NCI-H748 (cell line): Measurements from ENCODE around the gene CEND1.

ENCODE experiments used
- DNase-seq: peaks from one replicate; lab custom pipeline; 2025; ENCODE audit not compliant: unreplicated experiment; lab: John Stamatoyannopoulos, UW

The CEND1 gene

DNA sequence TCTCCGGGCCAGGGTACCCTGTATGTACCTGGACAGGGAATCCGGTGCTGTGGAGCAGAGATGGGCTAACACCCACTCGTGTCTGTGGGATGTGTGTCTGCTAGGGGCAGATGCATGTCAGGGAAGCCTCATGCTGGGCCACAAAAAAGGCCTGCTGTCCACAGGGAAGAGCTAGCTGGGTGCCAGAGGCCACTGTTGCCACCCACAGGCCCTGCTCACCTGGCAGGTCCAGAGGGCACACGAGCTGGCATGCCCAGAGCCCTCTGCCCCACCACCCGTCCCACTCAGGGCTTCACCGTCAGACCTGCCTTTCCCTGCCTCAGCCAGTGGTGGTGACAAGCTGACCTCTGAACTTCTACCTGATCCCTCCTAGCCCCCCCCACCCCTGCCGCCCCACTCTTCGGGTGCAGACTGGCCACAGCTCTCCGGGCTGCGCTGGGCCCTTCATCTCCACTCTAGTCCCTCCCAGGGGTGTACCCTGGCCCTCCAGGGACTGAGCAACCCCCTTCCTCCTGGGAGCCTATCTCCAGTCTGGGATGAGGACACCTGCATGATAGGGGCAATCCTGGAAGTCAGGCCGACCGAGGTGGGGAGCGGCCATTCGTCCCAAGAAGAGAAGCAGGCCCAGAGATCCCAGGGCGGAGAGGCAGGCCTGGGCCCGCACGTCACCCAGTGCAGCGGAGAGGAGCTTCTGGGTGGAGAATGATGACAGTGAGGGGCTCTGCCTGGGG lies 6.8 kb upstream of the CEND1 start:
- DNase-seq: no peak

DNA sequence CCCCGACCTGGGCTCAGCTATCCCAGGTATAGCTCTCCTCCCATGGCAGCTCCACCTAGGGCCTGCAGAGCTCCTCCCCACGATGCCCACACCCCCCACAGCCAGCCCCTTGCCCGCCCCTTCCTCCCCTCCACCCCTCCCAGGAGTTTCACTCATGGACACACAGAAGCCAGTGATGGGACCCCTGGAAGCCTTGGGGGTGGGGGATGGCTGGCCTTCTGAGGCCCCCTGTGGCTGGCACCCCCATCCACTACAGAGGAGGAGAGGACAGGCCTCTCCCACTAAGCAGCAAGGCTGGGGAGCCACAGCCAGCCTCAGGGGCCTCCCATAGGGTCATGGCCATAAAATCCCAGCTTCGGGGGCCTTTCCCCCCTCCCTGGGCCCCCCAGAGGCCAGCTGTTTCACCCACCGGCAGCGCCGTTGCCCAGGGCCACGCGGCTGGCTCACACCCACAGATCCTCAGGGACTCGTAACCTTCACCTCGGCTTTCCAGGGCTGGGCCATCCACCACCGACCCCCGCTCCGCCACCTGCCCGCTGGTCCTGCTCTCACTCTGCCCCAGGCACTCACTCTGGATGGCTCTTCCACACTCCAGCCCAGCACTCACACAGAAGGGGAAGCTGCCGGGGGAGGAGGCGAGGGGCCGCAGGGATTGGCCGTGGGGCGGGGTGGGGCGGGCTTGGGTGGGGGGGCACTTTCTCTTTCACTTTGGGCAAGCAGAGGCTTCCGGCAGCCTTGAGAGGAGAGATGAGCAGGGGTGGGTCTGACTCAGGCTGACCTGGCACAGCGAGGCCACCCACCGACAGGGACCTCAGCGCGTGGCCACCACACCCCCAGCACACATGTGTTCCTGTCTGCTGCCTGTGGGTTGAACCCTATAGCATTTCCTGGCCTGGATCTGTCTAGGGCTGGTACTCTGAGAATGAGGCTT lies 6.0 kb upstream of the CEND1 start:
- DNase-seq: no peak

DNA sequence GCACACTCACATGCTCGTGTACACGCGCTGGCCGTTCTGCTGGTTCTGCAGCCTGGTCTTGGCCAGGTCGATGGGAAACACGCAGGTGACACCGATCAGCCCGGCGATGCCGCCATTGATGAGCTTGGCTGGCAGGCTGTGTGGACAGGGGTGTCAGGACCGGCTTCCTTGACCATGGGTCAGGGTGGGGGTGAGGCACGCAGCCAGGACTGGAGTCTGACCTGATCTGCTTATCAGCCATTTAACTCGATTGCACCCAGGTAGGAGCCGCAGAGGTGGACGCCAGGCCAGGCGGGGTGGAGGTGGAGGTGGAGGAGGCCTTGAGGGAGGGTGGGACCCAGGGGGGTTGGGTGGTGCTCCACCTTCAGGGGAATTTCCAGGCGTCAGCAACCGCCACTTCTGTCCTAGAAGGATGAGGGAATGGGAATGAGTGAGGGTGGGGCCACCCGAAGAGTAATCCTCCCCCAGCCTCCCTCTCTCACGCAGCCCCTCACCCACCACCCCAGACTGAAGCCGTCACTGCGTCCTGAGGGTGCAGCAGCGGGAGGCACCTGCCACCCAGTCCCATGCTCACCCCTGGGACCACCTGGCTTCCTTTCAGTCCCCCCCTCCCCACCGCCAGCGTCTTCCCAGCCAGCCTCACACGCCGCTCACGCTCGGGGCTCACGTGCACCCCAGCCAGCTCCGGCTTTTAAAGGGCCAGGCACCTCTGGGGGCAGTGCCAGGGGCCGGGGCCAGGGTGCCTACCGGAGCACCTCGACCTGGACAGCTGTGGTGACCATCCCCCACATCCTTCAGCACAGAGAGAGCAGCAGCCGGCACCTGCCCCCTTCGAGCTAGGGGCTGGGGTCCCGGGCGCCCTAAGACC lies 5.1 kb upstream of the CEND1 start:
- no peak for DNase-seq

DNA sequence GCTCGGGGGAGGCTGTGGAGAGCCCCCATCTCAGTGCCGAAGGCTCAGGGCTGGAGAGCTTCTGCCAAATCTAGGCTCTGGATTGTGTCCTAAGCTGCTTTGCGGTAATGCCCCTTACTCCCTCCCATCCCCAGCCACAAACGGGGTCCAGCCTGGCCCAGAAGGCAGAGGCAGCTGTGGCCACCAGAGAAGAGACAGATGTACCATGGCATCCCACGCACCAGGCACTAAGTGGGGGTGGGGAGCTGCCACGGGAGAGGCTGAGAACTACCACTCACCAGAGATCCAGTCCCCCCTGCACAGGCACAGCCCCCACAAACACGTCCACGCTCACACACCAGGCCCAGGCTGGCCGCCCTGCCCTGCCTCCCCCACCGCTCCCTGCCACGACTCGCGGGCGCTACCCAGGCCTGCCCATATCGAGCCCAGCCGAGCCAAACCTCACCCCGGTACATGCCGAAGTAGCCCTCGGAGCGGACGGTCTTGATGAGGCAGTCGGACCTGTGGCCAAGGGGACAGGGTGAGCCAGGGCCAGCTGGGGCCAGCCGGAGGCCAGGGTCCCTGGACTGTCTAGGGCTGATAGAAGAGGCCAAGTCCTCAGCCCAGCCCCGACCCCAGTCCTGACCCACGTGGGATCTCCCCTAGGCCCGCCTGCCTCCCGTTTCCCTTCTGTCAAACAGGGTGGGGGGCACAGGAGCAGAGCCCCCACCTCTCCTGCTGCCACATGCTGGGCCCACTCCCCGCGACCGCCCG lies 4.3 kb upstream of the CEND1 start:
- DNase-seq: no peak

DNA sequence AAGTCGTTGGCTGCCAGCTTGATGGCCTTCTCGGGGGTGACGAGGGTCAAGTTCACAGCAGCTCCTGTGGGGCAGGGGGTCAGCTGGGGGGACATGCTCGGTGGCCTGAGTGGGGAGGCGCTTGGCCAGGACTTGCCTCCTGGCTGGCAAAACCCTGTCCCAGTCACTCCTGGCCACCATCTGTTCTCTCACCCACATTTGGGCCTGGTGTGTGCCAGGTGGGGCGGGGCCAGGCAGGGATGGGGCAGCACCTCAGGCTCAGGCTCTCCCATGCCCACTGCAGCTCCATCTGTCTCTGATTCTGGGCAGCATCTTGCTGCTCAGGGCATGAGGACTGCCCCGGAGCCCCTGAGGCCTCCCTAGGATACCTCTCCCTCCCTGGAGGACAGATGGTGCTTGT lies 3.7 kb upstream of the CEND1 start:
- DNase-seq: no peak

DNA sequence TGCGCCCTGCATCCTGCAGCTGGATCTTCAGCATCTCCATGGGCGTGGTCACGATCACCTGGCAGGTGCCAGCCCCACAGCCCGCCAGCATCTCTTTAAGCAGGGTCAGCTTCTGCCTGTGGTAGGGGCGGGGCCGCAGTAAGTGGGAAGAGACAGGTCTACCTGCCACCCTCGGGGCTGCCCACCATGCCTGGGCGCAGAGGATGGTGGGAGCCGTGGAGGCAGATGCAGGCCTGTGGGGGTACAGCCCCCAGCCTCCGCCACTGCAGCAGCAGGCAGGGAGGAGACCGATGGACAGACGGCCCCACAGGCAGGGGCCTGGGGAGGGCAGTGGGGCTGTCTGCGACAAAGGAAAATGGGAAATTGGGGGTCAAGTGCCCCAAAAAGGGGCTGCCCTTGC lies 3.0 kb upstream of the CEND1 start:
- DNase-seq: peak; percentile 79

DNA sequence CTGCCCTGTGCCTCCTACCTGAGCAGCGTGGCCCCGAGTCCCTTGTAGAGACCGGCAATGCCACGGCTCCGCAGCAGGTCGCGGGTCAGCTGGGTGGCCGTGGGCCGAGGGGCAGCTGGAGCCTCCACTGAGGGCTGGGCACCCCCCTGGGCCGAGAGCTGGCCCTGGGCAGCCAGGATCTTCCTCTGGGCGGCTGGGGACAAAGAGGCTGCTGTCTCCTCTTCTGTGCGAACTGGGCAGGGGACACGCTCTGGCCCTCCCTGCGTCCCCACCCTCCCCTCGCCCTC lies 2.6 kb upstream of the CEND1 start:
- no peak for DNase-seq

DNA sequence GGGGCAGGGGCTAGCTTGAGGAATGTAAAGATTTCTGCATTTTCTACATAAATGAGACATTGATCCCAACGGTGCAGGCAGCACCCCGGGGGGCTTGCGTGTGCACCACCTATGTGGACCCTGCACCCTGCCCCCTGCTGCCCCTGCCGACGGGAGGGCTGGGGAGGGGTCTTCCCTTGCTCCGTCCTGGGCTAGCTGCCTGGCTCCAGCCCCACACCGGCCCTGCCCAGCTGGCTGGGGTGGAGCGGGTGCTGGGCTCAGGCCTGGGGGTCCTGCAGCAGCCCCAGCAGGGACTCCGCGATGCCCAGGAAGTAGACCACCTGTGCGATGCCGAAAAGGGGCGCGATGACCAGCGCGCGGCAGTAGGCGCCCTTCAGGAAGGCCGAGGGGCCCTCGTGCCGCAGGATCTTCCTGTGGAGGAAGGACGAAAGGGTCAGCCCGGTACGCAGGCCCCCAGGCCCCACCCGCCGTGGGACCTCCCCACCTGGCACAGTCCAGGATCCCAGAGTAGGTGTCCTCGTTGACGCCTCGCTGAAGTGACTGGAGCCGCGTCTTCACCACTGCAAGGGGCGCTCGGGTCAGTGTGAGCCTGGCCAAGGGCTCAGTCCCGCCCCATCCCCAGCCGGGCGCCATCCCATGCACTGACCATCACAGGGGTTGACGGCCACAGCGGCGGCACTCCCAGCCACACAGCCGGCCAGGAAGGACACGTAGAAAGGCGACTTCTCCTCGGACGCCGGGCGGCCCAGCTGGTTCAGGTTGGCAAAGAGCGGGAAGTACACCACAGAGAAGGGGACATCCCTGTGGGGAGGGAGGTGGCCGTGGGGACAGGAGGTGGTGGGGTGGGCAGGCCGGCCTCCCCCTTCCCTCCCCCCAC lies 2.0 kb upstream of the CEND1 start:
- DNase-seq: no peak

DNA sequence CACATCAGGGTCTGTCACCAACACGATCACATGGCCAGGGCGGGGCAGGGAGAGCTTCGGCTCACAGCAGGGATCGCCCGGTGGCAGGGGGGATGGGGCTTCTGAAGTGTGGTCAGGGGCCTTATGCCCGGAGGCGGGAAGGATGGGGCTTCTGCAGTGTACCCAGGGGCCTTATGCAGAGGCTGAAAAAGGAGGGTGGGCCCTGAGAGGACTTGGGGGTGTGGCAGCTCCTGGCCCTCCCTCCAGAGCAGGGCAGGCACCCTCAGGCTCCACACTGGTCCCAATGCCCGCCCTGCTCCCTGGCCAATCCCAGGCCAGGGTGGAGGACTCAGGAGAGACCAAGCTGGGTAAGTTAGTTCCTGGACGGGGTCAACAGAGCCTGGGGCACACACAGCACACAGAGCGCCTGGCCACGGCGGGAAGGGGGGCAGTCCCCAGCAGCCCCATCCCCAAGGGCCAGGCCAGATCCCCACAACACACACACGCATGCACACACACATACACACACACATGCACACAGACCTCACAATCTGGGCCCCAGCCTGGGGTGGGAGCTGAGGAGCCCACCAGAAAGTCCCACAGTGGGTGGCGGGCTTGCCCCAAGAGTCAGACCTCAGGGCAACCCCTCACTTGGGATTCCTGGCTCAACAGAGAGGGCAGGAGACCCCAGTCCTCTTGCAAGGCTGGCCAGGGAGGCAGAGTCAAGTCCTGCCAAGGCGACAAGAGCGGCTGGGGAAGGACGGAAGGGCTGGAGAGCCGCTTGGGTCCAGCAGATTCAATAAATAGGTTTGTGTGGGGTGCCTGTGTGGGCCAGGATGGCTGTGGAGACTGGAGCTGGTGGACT lies 1.1 kb upstream of the CEND1 start:
- DNase-seq: peak; percentile 70

DNA sequence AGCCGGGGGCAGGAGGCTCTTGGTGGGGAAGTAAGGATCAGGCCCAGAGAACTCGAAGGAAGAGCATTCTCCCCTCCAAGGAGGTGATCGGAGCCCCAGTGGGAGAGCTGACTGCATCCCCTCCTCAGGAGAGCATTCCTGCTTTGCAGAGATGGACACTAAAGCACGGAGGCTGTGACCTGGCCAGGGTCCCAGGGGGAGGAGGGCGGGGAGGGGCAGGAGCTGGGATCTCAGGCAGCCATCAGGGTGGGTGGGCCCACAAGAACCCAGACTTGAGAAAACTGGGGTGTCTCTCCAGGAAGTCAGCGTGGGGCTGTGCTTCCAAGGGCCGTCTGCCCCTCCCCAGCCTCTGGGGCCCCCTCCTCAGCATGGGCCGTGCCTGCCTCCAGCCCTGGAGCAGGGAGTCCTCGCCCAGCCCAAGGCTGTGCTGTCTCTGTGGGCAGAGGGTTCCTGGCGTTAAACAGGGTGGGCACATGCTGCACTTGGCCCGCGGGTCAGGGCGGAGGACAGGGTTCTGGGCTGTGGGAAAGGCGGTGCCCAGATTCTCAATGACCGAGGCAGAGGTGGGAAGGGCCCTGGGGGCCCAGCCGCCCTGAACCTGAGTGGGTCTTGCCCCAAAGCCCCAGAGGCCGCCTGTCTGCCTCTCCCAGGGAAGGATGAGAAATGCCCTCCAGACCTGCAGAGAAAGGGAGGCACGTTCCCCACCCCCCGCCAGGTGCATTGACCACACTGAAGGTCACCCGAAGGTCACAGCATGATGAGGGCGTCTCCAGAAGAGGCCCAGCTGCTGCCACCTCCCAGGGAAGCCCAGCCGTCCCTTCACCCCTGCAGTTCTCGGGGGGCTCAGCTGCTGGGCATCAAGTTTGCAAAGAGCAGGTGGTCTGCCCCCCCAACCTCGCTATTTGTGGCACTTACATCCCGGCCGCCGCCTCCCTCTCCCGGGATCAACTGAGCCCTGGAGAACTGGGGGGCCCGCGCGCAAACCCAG lies 643 bp downstream of the CEND1 start:
- peak; percentile 48 for DNase-seq

DNA sequence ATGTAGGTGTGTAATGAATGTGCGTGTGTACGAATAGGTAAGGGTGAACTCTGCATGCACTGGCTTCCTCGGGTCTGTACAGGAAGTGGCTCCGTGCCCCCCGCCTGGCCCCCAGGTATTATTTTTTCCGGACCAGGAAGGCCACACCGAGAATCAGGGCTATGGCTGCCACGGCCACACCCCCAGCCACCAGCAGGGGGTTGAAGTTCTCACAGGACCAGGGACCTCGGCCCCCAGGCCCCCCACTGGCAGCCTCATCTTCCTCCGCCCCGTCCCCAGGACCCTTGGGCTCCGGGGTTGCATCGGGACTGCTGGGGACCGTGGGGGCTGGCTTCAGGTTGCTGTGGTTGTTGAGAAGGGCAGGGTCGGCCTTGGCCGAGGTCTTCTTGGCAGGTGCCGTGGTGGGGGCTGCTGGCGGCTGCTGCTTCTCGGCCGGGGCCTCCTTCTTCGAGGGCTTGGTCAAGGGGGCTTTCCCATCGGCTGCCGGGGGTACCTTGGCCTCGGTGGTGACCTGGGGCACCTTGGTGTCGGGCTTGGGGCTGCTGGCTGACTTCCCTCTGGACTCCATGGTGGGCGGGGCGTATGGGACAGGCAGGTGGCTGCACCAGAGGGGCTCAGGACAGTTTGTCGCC lies 1.8 kb downstream of the CEND1 start:
- DNase-seq: no peak

DNA sequence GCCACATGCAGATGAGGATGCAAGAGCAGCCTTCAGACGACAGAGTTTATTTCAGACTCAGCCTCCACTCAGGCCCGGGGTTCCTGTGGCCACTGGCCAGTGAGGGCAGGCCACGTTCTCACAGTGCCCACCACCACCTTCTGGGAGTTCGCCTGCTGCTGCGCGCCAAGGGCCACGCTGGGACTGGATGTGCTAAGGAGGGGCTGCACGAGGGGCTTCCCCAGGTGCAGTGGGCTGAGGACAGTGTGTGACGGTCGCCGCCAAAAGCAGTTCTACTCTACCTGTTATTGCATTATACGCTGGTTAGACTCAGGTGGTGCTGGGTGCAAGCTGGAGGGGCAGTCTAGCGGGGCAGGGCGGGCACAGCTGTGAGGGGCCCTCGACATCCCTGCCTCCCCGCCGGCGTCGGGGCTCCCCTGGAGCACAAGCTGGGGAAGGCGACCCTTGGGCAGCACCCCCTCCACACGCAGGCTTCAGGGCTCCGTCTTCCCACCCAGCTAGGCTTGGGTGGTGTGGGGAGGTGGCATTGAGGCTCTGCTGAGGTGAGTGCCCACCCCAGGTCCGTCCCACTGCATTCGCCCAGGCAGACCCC lies 2.7 kb downstream of the CEND1 start:
- no peak for DNase-seq

DNA sequence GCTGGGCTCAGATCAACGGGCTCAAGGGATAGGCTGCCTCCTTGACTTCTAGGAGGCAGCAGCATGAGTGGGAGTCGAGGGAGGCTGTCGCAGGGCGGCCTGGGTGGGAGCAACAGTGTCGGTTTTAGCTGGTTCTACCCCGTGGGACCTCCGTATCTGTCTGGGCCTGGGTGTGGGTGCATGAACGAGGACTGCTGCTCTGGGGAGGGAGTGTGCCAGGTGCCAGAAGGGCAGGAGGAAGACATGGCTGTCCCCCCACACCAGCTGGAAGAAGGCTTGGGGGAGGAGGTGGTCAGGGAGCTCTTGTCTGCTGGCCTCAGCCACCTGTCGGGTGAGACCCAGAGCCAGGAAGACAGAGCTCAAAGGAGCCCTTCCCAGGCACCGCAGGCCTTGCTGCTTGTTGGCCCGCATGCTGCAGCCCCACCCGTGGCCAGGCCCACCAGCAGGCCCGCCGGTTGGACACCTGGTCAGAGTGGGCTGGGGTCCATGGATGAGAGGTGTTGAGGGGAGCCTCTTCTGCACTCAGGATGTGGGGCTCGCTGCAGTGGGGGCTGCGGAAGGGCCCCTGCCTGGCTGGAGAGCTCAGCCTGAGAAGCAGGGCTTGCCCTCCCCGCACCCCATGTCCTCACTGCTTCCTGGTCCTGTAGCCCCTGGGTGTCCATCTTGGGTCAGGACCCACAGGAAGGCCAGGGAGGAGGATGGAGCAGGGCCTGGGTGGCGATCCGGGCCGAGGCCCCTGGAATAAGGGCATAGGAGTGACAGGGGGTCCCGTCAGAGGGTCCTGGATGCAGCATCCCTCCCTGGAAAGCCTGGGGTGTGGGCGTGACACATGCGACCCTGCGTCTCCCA lies 3.4 kb downstream of the CEND1 start:
- DNase-seq: no peak

DNA sequence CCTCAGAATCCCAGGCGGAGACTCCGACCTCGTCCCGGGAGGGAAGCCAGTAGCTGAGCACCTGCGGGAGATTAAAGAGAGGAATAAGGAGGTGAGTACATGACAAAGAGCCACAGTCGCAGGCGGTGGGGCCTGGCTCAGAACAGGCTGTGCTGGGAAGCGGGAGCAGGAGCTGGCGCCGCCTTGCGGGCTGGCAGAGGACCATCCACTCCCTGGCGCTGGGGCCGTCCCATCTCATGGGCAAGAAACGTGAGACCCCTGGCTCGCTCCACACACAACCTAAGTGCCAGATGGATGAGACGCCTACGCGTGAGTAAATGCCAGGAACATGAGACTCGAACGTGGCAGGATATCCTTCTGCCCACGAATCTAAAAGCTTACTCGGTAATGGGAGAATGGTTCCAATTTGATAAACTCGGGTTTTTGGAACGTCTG lies 6.3 kb downstream of the CEND1 start:
- DNase-seq: peak; percentile 83

DNA sequence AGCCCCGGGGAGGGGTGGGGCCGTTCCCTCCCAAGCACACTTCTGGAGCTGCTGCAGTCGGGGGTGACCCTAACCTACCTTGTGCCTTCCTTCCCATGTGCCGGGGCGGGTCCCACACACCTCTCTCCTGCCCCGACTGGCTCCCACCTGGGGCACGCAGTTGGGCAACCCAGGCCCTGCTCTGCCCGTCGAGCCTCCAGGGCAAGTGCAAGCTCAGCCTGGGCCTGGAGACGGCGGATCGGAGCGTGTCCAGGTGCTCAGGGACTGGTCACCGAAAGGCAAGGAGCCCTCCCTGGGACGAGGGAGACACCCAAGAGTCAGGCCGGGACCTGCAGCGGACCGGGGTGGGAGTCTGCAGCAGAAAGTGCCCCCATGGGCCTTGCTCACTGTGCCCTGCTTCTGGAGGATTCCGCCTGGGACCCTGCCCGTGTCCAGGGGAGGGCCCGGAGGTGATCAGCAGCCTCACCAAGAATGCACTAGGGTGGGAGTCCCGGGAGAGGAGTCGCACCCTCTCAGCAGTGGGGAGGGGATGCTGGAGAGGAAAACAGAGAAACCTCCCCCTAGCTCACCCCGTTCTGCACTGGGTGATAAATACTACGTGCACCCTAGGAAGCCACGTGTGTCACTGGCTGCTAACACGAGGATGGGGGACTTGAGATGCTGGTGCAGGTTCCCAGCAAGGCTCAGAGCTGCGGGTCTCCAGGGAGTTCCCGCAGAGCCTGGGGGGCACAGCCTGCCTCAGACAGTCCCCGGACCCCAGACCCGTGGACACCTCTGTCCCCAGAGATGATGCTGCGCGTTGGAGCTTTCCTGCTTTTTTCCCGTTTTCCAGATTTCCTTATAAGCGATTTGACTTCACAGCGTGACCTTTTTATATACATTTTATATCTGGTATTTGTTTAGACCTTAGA lies 7.4 kb downstream of the CEND1 start:
- DNase-seq: no peak
